K562 (cell line): Measurements from ENCODE around the gene SLC35A2. TPM values are rescaled to one million over a fixed set of nuclear protein-coding genes. Genes with fewer than 3 reads are reported as not detected.

ENCODE experiments used
- ATF1 ChIP-seq, 2 experiments: fragments of 450-650 bp in 1 of 2; IDR thresholded peaks; 2 replicates each; pipeline ENCODE4 v1.6.1; 2016; ENCODE audit warnings: missing compliant biosample characterization in 1 of 2, missing genetic modification characterization in 1 of 2
- CBFA2T2 ChIP-seq: fragments of 450-650 bp; conservative IDR thresholded peaks from 2 replicates; pipeline ENCODE4 v1.6.1; 2017; ENCODE audit warnings: mild to moderate bottlenecking
- KLF13 ChIP-seq: fragments of 450-650 bp; IDR thresholded peaks from 2 replicates; pipeline ENCODE4 v1.6.1; 2016; ENCODE audit warnings: missing genetic modification characterization, low read depth, mild to moderate bottlenecking, missing compliant biosample characterization, moderate library complexity, borderline replicate concordance
- MAZ ChIP-seq, 2 experiments: fragments of 450-650 bp in 1 of 2; sonication (generic) in 1 of 2; formaldehyde crosslinking; IDR thresholded peaks in 1 of 2; conservative IDR thresholded peaks in 1 of 2; 2 replicates each; pipeline versions ENCODE4 v1.4.0 to v1.5.0; 2020; ENCODE audit warnings: mild to moderate bottlenecking in 1 of 2, missing genetic modification reagents in 1 of 2
- NFRKB ChIP-seq: fragments of 450-650 bp; IDR thresholded peaks from 2 replicates; pipeline ENCODE4 v1.6.1; 2016; ENCODE audit warnings: low read depth
- NR2C2 ChIP-seq, 2 experiments: fragments of 200-800 bp in 1 of 2; sonication (Bioruptor generic) in 1 of 2; sonication (generic) in 1 of 2; formaldehyde crosslinking in 1 of 2; IDR thresholded peaks; 2 replicates each; pipeline versions ENCODE4 v1.6.1 to v1.8.0; 2016 to 2022; ENCODE audit warnings: mild to moderate bottlenecking in 1 of 2, missing compliant biosample characterization in 1 of 2, missing genetic modification characterization in 1 of 2, missing genetic modification reagents in 1 of 2
- RBM15 ChIP-seq: fragments of 200-400 bp; formaldehyde crosslinking; IDR thresholded peaks from 2 replicates; pipeline ENCODE4 v1.6.1; 2018; ENCODE audit warnings: mild to moderate bottlenecking, low read length, moderate library complexity; ENCODE audit not compliant: insufficient read depth
- SPI1 ChIP-seq: IDR thresholded peaks from 2 replicates; pipeline ENCODE4 v1.6.1; 2011; ENCODE audit warnings: low read depth, low read length, control low read depth, borderline replicate concordance
- TAF15 ChIP-seq: fragments of 200-400 bp; formaldehyde crosslinking; IDR thresholded peaks from 2 replicates; pipeline ENCODE4 v1.6.1; 2017; ENCODE audit warnings: mild to moderate bottlenecking, low read depth, low read length, moderate library complexity
- TBL1XR1 ChIP-seq, 2 experiments: IDR thresholded peaks; 2 replicates each; pipeline ENCODE4 v1.6.1; 2012; ENCODE audit warnings: improper control_type of control experiment in 2 of 2, low read length in 2 of 2, mild to moderate bottlenecking in 1 of 2
- TCF7L2 ChIP-seq: fragments of 150-350 bp; IDR thresholded peaks from 2 replicates; pipeline ENCODE4 v1.6.1; 2016; ENCODE audit warnings: low read depth, mild to moderate bottlenecking, low read length, moderate library complexity
- ZBTB1 ChIP-seq: sonication (generic); formaldehyde crosslinking; IDR thresholded peaks from 2 replicates; pipeline ENCODE4 v1.8.1; 2023; ENCODE audit warnings: missing genetic modification reagents, low read depth, mild to moderate bottlenecking, borderline replicate concordance
- ZNF589 ChIP-seq: fragments of 200-800 bp; sonication (Bioruptor generic); IDR thresholded peaks from 2 replicates; pipeline ENCODE4 v1.6.1; 2016; ENCODE audit warnings: low read depth, missing genetic modification characterization, missing compliant biosample characterization
- polyA plus RNA-seq, 8 experiments: library from polyadenylated mRNA; depleted of rRNA in 4 of 8; stranded (reverse) in 5 of 8; unstranded in 3 of 8; fragments of >200 nt; fragmentation: Nextera tagmentation in 2 of 8; fragmentation: Illumina TruSeq in 1 of 8; extraction: Ambion mirVana in 2 of 8; extraction: Trizol in 1 of 8; gene quantifications; 2 replicates each; pipeline versions ENCODE4 v1.2.1 to v1.2.3, GENCODE V29; 2011 to 2014; ENCODE audit warnings: inconsistent platforms in 1 of 8, missing spikeins in 1 of 8
- total RNA-seq, 7 experiments: library from RNA; depleted of rRNA in 6 of 7; stranded (reverse); fragments of >200 nt in 6 of 7; fragmentation: Illumina TruSeq in 2 of 7; extraction: Trizol in 2 of 7; gene quantifications; 2 replicates each; pipeline versions ENCODE4 v1.2.1 to v1.2.3, GENCODE V29; 2011 to 2021; ENCODE audit warnings: low replicate concordance in 1 of 7
- TF ChIP-seq, protein P1 (sequence below): fragments of 450-650 bp; IDR thresholded peaks from 2 replicates; pipeline ENCODE4 v1.6.1; 2018; ENCODE audit warnings: mild to moderate bottlenecking, low read depth; ENCODE audit not compliant: partially characterized antibody
- TF ChIP-seq, protein P2 (sequence below): sonication (generic); IDR thresholded peaks from 2 replicates; pipeline ENCODE4 v1.6.1; 2016
- TF ChIP-seq, protein P3 (sequence below), 3 experiments: fragments of 200-800 bp in 1 of 3; sonication (Bioruptor generic) in 1 of 3; sonication (generic) in 1 of 3; formaldehyde crosslinking in 1 of 3; IDR thresholded peaks; 2 replicates each; pipeline versions ENCODE4 v1.6.1 to v1.8.0; 2016 to 2022; ENCODE audit warnings: mild to moderate bottlenecking in 2 of 3, missing compliant biosample characterization in 2 of 3, missing genetic modification characterization in 2 of 3, missing genetic modification reagents in 1 of 3
- TF ChIP-seq, protein P4 (sequence below): fragments of 250-450 bp; sonication (Bioruptor Pico); IDR thresholded peaks from 2 replicates; pipeline ENCODE4 v1.8.0; 2021; ENCODE audit warnings: moderate library complexity, mild to moderate bottlenecking, inconsistent platforms
- TF ChIP-seq, protein P5 (sequence below): IDR thresholded peaks from 2 replicates; pipeline ENCODE4 v1.6.1; 2014; ENCODE audit warnings: antibody characterized with exemption

The SLC35A2 gene
- total and polyA plus RNA-seq, 9 of the 15 experiments (the other 6 are each of a cell fraction or from before 2014, with no cell fraction given), result 3.3 to 38.9 (median 20.0) TPM

DNA sequence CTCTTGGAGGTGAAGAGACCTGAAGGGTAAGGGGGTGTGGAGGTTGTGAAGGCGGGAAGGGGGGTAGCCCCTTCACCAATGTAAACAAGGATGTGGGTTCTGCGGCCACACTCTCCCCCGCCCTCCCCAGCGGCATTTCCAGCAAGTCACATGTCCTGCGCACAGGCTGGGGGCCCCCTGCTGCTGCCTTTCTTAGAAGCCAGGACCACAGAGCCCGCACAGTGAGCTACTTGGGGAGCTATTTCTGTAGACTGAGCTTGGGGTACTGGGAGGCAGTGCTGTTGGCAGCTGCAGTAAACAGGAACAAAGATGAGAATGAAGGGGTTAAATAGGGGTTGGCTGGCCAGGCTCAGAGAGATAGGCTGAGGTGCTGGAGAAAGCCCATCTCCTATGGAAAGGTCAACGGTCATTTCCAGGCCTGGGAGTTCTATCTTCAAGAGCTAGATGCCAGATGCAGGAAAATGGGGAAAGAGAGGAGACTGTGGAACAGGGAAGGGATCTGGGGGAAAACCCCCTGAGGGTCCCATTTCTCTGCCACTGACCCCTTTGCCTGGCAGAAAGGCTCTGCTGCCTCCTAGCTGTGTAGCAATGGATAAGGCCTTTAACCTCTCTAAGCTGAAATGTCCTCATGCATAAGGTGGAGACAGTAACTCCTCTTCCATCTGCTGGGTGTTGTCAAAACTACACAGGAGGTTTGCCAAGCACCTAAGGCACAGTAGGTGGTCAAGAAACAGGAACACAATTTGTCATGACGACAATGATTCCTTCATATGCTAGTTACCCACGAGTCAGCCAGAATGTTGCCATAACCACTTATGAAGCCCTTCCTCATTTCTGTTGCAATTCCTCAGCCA, 25.8 kb upstream of the SLC35A2 start (continued):
- TF ChIP-seq, protein P1, sequence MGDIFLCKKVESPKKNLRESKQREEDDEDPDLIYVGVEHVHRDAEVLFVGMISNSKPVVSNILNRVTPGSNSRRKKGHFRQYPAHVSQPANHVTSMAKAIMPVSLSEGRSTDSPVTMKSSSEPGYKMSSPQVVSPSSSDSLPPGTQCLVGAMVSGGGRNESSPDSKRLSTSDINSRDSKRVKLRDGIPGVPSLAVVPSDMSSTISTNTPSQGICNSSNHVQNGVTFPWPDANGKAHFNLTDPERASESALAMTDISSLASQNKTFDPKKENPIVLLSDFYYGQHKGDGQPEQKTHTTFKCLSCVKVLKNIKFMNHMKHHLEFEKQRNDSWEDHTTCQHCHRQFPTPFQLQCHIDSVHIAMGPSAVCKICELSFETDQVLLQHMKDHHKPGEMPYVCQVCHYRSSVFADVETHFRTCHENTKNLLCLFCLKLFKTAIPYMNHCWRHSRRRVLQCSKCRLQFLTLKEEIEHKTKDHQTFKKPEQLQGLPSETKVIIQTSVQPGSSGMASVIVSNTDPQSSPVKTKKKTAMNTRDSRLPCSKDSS, result no peak
- TF ChIP-seq, protein P2, sequence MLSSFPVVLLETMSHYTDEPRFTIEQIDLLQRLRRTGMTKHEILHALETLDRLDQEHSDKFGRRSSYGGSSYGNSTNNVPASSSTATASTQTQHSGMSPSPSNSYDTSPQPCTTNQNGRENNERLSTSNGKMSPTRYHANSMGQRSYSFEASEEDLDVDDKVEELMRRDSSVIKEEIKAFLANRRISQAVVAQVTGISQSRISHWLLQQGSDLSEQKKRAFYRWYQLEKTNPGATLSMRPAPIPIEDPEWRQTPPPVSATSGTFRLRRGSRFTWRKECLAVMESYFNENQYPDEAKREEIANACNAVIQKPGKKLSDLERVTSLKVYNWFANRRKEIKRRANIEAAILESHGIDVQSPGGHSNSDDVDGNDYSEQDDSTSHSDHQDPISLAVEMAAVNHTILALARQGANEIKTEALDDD, result peak; percentile 33; the same call in 1 of the 2 replicates
- TF ChIP-seq ZBTB1 (CRISPR knock-in tag), result peak; percentile 61
- peak; percentile 75 to 86; a peak in 3 of 4 replicates for TF ChIP-seq MAZ (CRISPR knock-in tag; conservative IDR thresholded peaks at IDR 0.05 in 1 of 2, IDR thresholded peaks at IDR 0.05 in 1 of 2)
- TF ChIP-seq ZNF589, result peak; percentile 85; the same call in 1 of the 2 replicates
- TF ChIP-seq, protein P3, sequence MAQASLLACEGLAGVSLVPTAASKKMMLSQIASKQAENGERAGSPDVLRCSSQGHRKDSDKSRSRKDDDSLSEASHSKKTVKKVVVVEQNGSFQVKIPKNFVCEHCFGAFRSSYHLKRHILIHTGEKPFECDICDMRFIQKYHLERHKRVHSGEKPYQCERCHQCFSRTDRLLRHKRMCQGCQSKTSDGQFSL (CRISPR knock-in tag; IDR thresholded peaks at IDR 0.05), result no peak
- TF ChIP-seq, protein P3 (tag; IDR thresholded peaks at IDR 0.05), result no peak
- TF ChIP-seq NFRKB, result no peak
- peak; percentile 58 for TF ChIP-seq CBFA2T2
- TF ChIP-seq TAF15, result no peak
- no peak for TF ChIP-seq RBM15
- peak; percentile 87 for TF ChIP-seq SPI1
- peak; percentile 52; the same call in 1 of the 2 replicates for TF ChIP-seq KLF13 (tag)
- TF ChIP-seq TCF7L2, result no peak
- TF ChIP-seq, protein P4, sequence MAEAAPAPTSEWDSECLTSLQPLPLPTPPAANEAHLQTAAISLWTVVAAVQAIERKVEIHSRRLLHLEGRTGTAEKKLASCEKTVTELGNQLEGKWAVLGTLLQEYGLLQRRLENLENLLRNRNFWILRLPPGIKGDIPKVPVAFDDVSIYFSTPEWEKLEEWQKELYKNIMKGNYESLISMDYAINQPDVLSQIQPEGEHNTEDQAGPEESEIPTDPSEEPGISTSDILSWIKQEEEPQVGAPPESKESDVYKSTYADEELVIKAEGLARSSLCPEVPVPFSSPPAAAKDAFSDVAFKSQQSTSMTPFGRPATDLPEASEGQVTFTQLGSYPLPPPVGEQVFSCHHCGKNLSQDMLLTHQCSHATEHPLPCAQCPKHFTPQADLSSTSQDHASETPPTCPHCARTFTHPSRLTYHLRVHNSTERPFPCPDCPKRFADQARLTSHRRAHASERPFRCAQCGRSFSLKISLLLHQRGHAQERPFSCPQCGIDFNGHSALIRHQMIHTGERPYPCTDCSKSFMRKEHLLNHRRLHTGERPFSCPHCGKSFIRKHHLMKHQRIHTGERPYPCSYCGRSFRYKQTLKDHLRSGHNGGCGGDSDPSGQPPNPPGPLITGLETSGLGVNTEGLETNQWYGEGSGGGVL, result no peak
- no peak for TF ChIP-seq ATF1 (CRISPR knock-in tag; IDR thresholded peaks at IDR 0.05)
- peak; percentile 40 for TF ChIP-seq ATF1 (tag; IDR thresholded peaks at IDR 0.05)
- TF ChIP-seq, protein P5, sequence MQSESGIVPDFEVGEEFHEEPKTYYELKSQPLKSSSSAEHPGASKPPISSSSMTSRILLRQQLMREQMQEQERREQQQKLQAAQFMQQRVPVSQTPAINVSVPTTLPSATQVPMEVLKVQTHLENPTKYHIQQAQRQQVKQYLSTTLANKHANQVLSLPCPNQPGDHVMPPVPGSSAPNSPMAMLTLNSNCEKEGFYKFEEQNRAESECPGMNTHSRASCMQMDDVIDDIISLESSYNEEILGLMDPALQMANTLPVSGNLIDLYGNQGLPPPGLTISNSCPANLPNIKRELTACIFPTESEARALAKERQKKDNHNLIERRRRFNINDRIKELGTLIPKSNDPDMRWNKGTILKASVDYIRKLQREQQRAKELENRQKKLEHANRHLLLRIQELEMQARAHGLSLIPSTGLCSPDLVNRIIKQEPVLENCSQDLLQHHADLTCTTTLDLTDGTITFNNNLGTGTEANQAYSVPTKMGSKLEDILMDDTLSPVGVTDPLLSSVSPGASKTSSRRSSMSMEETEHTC, result peak; percentile 94
- TF ChIP-seq TBL1XR1 (IDR thresholded peaks at IDR 0.05; ENCODE audit: low read length in 2 of 2), result peak; percentile 40 to 73; a peak in 2 of 4 replicates
- peak; percentile 39; the same call in 1 of the 2 replicates for TF ChIP-seq NR2C2 (CRISPR knock-in tag; IDR thresholded peaks at IDR 0.05)
- TF ChIP-seq NR2C2 (tag; IDR thresholded peaks at IDR 0.05), result peak; percentile 87
